H7 (cell line): ENCODE data around the gene PIAS3. TPM values are rescaled to one million over a fixed set of nuclear protein-coding genes. Genes with fewer than 3 reads are reported as not detected.
A peak's percentile ranks its signal among the peaks of the same experiment; 100 is the strongest.

Experiments
- DNase-seq: peaks from one replicate; pipeline ENCODE4 v3.0.0; 2012
- H3K27me3 ChIP-seq: 2 replicates; pipeline ENCODE4 v1.6.0; 2011; ENCODE audit warnings: mild to moderate bottlenecking, low read length; ENCODE audit not compliant: control insufficient read depth, insufficient read depth
- H3K36me3 ChIP-seq: replicated peaks from 2 replicates; pipeline ENCODE4 v1.5.1; 2011; ENCODE audit warnings: low read length; ENCODE audit not compliant: control insufficient read depth, insufficient read depth
- H3K4me3 ChIP-seq: 2 replicates; pipeline ENCODE4 v1.5.1; 2011; ENCODE audit warnings: low read depth, mild to moderate bottlenecking, control low read depth, low read length, moderate library complexity; ENCODE audit not compliant: insufficient read depth
- total RNA-seq: library from RNA; depleted of rRNA; stranded (reverse); fragments of >200 nt; shearing (Covaris generic); gene quantifications from 2 replicates; pipeline ENCODE4 v1.2.3, GENCODE V29; 2014

The PIAS3 gene
- total RNA-seq, 1 experiment from 2014 or later, result 27.0 TPM

DNA sequence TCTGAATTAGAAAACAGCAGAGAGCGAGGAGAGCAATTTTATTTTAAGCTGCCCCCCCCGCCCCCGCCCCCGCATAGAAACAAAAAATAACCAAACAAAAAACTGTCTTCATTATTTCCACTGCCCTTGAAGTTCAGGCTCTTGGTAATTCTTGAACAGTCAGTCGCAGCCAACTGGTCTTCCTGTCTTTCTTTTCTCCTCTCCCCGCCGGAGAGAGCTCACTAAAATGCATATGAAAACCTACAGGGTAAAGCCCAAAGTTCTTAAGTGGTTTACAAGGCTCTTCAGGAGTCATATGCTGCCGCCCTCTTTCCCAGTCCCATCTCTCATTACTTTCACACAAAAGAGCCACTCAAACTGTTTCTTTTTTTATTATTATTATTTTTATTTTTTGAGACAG lies 27.9 kb upstream of the PIAS3 start:
- no peak for DNase-seq
- Histone ChIP-seq H3K4me3 (no peak overlapping the region), H3K36me3 (no peaks in the 10 kb centered on the region), H3K27me3 (peaks cover 23% of the 10 kb centered on the region)

DNA sequence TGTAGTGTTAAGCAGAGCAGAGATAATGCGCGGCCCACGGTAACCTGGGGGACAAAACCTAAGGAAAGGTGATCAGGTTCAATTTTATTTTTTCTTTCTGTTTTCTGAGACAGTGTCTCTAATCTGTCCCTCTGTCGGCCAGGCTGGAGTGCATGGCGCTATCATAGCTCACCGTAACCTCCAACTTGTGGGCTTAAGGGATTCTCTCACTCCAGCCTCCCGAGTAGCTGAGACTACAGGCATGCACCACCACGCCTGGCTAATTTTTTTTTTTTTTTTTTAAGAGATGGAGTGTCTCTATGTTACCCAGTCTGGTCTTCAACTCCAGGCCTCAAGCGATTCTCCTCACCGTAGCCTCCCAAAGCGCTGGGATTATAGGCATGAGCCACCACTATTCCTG lies 27.5 kb upstream of the PIAS3 start:
- peaks cover 23% of the 10 kb centered on the region for H3K27me3 ChIP-seq

DNA sequence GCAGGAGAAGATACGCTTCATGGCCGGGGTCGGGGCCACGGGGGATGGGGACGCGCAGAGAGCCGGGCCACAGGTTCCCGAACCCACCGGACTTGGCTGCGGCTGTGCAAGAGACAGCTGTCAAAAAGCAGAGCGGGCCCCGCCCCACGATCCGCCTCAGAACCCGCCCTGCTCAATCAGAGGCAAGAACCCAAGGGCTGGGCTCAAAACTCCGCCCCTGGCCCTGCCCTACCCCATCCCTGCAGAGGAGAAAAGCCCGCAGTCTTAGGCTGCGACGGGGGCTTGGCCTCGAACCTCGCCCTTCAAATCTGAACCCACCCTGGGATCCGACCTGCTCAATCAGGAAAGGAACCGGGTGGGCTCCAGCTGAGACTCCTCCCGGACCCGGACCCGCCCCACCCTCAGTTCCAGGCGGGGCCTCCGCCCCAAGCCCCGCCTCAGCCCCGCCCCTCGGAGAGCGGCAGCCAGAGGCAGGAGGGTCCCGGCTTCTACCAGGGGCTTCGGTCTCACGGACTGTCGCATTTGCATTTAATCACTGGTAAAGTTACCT lies 26.9 kb upstream of the PIAS3 start, which contains the start of gene ANKRD35:
Gene ANKRD35 (minus strand): TSS at position 129 of the 550 bp plus-strand sequence. CDS start 108 bp downstream, at position 21.
- Histone ChIP-seq H3K27me3 (peaks cover 23% of the 10 kb centered on the region), H3K4me3 (peak within 1 kb of the TSS; percentile 59), H3K36me3 (no peaks in the 10 kb centered on the region)
- DNase-seq, result peak; percentile 97

More for the DNA sequence above, 27.5 kb upstream of the PIAS3 start:
- DNase-seq, result no peak
- H3K36me3 ChIP-seq, result no peaks in the 10 kb centered on the region
- peak overlapping the region; percentile 59 for H3K4me3 ChIP-seq

DNA sequence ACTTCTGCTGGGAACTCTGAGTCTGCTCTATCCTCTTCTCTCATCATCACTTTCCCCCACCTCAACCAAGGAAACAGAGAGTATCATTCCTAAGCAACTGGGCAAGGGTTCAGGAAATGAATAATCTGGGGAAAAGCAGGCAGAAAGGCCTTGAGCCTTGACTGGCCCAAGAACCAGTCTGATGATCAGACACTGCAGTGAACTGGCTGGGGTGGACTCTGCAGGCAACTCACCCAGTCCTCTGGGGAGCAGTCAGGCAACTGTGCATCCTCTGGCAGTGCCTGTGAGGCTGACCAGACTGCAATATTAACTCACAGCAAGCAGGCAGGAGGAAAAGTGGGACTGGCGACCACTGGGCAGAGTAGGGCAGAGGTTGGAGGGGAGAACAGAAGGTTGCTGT lies 25.8 kb upstream of the PIAS3 start:
- DNase-seq, result no peak
- no peaks in the 10 kb centered on the region for H3K36me3 ChIP-seq
- H3K4me3 ChIP-seq, result no peak overlapping the region
- H3K27me3 ChIP-seq, result peaks cover 23% of the 10 kb centered on the region

DNA sequence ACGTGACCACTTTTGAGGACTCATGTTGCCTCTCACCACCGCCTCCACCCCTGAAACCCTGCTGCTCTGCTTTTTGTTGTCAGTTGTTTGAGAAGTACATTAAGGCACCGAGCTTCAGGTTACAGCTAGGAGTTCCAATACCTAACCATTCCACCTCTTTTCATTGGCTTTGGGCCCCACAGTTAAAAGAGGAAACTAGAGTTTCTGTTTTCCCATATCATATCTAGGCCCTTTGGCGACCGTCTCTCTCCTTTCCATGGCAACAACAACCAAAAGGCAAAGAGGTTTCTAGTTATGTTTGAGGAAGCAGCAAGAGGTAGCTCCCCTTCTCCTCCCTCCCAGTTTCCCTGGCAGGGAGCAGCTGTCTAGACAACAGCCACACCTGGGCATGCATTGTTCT lies 20.9 kb upstream of the PIAS3 start:
- H3K27me3 ChIP-seq, result peaks cover 20% of the 10 kb centered on the region
- H3K4me3 ChIP-seq, result no peak overlapping the region
- peak; percentile 54 for DNase-seq

DNA sequence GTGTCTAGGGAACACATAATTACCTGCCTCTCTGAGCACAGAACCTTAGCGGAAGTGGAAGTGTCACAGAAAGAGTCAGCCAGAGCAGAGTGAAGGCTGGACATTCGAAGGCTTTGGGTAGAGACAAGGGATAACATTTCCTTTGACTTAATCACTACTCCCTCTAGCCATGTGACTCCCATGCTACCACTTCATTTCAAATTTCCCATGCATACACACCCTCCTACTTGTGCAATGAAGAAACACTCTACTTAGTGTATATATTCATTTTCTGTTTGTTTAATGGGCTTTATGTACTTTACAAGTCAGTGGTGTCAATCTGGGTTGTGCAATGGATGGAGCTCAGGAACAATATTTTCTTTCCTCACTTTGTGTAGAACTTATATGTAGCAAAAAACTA lies 19.8 kb upstream of the PIAS3 start:
- no peak for DNase-seq

More for the DNA sequence above, 20.9 kb upstream of the PIAS3 start:
- no peaks in the 10 kb centered on the region for H3K36me3 ChIP-seq

GRCh38 chr1:145877923-145878486 lies 19.1 kb upstream of the PIAS3 start:
- DNase-seq, result no peak
- peaks cover 19% of the 10 kb centered on the region for H3K27me3 ChIP-seq
- no peaks in the 10 kb centered on the region for H3K36me3 ChIP-seq
- no peak overlapping the region for H3K4me3 ChIP-seq

More for the DNA sequence above, 19.8 kb upstream of the PIAS3 start:
- Histone ChIP-seq H3K27me3 (peaks cover 15% of the 10 kb centered on the region), H3K36me3 (no peaks in the 10 kb centered on the region), H3K4me3 (no peak overlapping the region)

- H3K36me3 ChIP-seq, result no peaks in the 10 kb centered on the region
- H3K4me3 ChIP-seq, result no peak overlapping the region
- peaks cover 32% of the 10 kb centered on the region for H3K27me3 ChIP-seq
- peak; percentile 18 for DNase-seq
Observed at GRCh38 chr1:145874646-145875045, 15.8 kb upstream of the PIAS3 start.

- Histone ChIP-seq H3K4me3 (peak overlapping the region; percentile 45; the same call in 1 of the 2 replicates), H3K36me3 (no peaks in the 10 kb centered on the region), H3K27me3 (peaks cover 31% of the 10 kb centered on the region)
- peak; percentile 81 for DNase-seq
Observed at GRCh38 chr1:145871994-145872924, 13.4 kb upstream of the PIAS3 start.

DNA sequence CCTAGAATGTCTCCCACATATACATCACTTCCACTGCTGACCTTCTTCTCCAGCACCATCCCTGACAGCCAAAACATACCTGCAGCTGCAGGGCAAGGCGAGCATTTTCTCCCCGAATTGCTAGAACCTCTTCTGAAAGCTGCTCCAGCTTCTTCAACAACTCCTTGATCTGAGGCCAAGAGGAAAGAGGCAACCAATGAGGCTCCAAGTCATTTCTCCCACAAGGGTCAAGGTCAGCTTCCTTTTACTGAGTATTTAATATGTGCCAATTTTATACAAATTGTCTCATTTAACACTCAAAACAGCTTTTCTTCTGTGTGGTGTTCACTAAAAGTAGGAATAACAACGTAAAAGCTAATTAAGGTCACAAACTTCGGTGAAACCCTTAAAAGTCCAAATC lies 9.4 kb upstream of the PIAS3 start:
- H3K27me3 ChIP-seq, result peaks cover 19% of the 10 kb centered on the region
- no peak for DNase-seq
- no peak overlapping the region for H3K4me3 ChIP-seq
- H3K36me3 ChIP-seq, result no peaks in the 10 kb centered on the region

DNA sequence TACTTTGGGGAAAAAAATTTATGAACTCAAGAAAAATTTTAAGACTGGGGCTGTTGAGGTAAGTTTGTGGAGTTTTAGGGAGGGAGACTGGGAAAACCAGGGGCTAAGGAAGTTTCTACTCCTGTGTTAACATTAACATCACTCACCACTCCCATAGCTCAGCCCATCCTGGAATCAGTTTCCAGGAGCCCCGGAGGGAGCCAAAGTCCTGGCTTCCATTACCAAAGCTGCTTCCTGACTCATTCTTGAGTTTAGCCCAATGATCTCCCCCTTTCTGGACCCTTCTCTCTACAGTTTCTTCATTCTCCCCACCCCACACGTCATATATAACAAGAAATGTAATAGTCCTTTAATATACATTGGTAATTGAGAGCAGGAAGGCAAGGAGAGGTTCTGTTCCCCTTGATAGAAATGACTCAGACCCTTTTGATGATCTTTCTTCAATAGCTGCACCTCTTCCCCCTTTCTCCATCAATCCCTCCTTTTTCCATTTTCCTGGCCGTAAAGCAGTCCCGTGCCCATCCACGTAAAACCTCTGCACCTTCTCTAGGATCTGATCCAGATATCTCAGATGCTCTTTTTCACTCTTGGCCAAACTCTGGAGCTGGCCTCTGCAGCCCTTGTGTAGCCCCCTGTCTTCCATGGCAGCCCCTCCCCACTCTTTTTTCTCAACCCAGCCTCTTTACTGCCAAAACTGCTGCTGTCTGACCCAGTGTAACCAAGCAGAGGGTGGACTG lies 4.6 kb upstream of the PIAS3 start:
- Histone ChIP-seq H3K27me3 (peaks cover 5% of the 10 kb centered on the region; the same call in 1 of the 2 replicates), H3K4me3 (no peak overlapping the region), H3K36me3 (no peaks in the 10 kb centered on the region)
- no peak for DNase-seq

DNA sequence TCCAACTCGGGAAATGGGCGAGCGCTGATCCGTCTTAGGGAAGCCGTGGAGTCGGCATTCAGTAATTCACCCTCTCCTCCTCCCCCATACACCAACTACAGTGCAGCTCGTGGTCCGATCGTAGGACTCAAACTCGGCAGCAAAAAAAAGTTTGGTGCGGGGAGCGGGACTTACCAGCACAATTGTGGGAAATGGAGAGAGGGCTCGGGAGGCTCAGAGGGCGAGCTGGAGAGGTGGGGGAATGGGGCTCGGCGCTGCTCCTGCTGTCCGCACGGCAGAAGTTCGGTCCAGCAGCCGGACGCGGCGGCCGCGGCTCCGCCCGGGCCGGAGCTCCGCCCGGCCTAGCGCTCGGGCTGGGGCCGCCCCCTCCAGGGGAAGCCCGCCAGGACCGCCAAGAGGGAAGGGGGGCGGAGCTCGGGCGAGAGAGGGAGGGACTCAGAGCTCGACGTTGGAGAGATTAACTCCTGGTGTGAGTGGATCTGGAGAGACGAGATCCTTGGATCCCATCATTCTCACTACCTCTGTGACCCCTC lies 676 bp upstream of the PIAS3 start:
- Histone ChIP-seq H3K27me3 (peaks cover 3% of the 10 kb centered on the region; the same call in 1 of the 2 replicates), H3K4me3 (peak overlapping the region; percentile 90), H3K36me3 (peaks cover 12% of the 10 kb centered on the region)
- peak; percentile 97 for DNase-seq

DNA sequence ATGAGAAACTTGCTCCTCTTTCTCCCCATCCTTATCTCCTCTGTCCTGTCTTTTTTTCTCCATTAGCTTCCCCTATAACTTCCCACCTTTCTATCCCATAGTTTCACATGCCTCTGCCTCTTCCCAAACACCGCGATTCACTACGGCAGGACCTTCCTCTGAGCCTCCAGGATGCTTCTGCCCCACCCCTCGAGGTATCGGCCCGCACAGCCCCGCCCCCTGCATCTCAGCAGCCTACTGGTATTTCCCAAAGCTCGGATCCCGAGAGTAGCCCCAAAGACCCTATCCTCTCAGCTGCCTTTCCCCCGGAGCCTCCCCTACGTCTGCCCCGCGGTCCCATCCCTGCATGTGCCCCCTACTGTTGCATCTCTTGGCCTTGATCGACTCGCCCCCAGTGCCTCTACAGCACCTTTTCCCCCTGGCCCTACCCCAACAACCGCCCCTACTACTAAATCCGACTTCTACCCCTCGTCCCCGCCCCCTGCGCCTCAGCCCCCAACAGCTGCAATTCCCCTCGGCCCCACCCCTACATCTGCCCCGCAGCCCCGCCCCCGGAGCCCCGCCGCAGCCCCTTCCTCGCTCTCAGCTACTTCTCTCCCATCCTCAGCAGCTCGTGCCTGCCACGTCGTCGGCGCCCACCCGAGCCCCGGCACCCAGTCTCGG lies 512 bp downstream of the PIAS3 start:
- Histone ChIP-seq H3K4me3 (peak overlapping the region; percentile 90), H3K27me3 (peaks cover 2% of the 10 kb centered on the region; the same call in 1 of the 2 replicates), H3K36me3 (peaks cover 16% of the 10 kb centered on the region)
- DNase-seq, result peak; percentile 96
